Caco-2 (cell line): ENCODE data around the gene TEDC2. TPM values are rescaled to one million over a fixed set of nuclear protein-coding genes. Genes with fewer than 3 reads are reported as not detected.

Experiments used
- BruUV-seq: library from RNA; stranded (reverse); fragments of 400-500 nt; replicated peaks from 2 replicates; lab custom pipeline; 2021; lab: Mats Ljungman, UMichigan
- CTCF ChIA-PET: fragments of 300-600 bp; sonication (Branson Sonifier 250); formaldehyde crosslinking; loops from one replicate; lab custom pipeline; 2022; ENCODE audit warnings: antibody characterized with exemption; lab: Charles Lee
- POLR2A ChIA-PET: fragments of 300-600 bp; sonication (Branson Sonifier 250); formaldehyde crosslinking; loops from one replicate; lab custom pipeline; 2022; ENCODE audit warnings: antibody characterized with exemption; lab: Charles Lee
- DNase-seq, 2 experiments: peaks; one replicate each; pipeline versions ENCODE4 v3.0.0 to v3.0.0-alpha.2; 2020 to 2022
- H3K27me3 ChIP-seq: replicated peaks from 2 replicates; pipeline ENCODE4 v1.6.0; 2011; ENCODE audit warnings: low read length; ENCODE audit not compliant: control insufficient read depth, insufficient read depth
- H3K36me3 ChIP-seq: 2 replicates; pipeline ENCODE4 v1.5.1; 2011; ENCODE audit warnings: low read length; ENCODE audit not compliant: control insufficient read depth, insufficient read depth
- H3K4me1 ChIP-seq: fragments of 250-450 bp; sonication (Bioruptor Pico); 2 replicates; pipeline ENCODE4 v1.5.1; 2020; ENCODE audit warnings: mild to moderate bottlenecking
- H3K4me3 ChIP-seq: 2 replicates; pipeline ENCODE4 v1.5.1; 2011; ENCODE audit warnings: low read depth, mild to moderate bottlenecking, control low read depth, low read length
- H3K9me3 ChIP-seq: fragments of 250-450 bp; sonication (Bioruptor Pico); 2 replicates; pipeline ENCODE4 v1.5.1; 2020; ENCODE audit warnings: mild to moderate bottlenecking, moderate library complexity
- H3K27ac Mint-ChIP-seq: one replicate; pipeline ENCODE4 v1.8.0; 2022; ENCODE audit warnings: mixed read lengths; ENCODE audit not compliant: unreplicated experiment
- H3K27me3 Mint-ChIP-seq: one replicate; pipeline ENCODE4 v1.8.0; 2022; ENCODE audit warnings: mixed read lengths; ENCODE audit not compliant: insufficient read depth, unreplicated experiment
- H3K36me3 Mint-ChIP-seq: one replicate; pipeline ENCODE4 v1.8.0; 2022; ENCODE audit warnings: mild to moderate bottlenecking, mixed read lengths; ENCODE audit not compliant: insufficient read depth, unreplicated experiment
- H3K4me1 Mint-ChIP-seq: one replicate; pipeline ENCODE4 v1.8.0; 2022; ENCODE audit warnings: low read depth, mixed read lengths; ENCODE audit not compliant: unreplicated experiment
- H3K4me3 Mint-ChIP-seq: one replicate; pipeline ENCODE4 v1.8.0; 2022; ENCODE audit warnings: mild to moderate bottlenecking, moderate library complexity, mixed read lengths; ENCODE audit not compliant: unreplicated experiment
- H3K9me3 Mint-ChIP-seq: one replicate; pipeline ENCODE4 v1.8.0; 2022; ENCODE audit warnings: mixed read lengths; ENCODE audit not compliant: unreplicated experiment
- CTCF ChIP-seq, 2 experiments: fragments of 200-600 bp in 1 of 2; IDR thresholded peaks; 1 replicate in 1 of 2; 2 replicates in 1 of 2; pipeline versions ENCODE4 v1.5.1 to v1.8.0; 2011 to 2022; ENCODE audit warnings: antibody characterized with exemption in 1 of 2, control low read depth in 1 of 2, inconsistent platforms in 1 of 2, low read depth in 1 of 2, low read length in 1 of 2, mild to moderate bottlenecking in 1 of 2, moderate library complexity in 1 of 2; ENCODE audit not compliant: insufficient read depth in 1 of 2, severe bottlenecking in 1 of 2, unreplicated experiment in 1 of 2
- intact Hi-C: fragments of 100-400 bp; cut with micrococcal nuclease; formaldehyde crosslinking; loops from one replicate; pipeline ENCODE4 v1.10.0; 2022; ENCODE audit not compliant: unreplicated experiment
- total RNA-seq: library from RNA; stranded (reverse); gene quantifications from 2 replicates; pipeline ENCODE4 v1.2.3, GENCODE V29; 2022

Gene TEDC2
- total RNA-seq, 1 experiment from 2014 or later: 29.0 TPM

- CTCF ChIA-PET: no interaction called here
- no peaks in the 10 kb centered on the region; the same call in 1 of the 2 replicates for H3K4me1 ChIP-seq
- H3K4me3 ChIP-seq: no peak overlapping the region
- peaks cover 2% of the 10 kb centered on the region for H3K36me3 ChIP-seq
- POLR2A ChIA-PET: no interaction called here
- no peak overlapping the region for H3K4me3 Mint-ChIP-seq
- H3K9me3 Mint-ChIP-seq: no peaks in the 10 kb centered on the region
- H3K27me3 Mint-ChIP-seq: no peaks in the 10 kb centered on the region
- DNase-seq: no peak
- H3K4me1 Mint-ChIP-seq: no peaks in the 10 kb centered on the region
- H3K9me3 ChIP-seq: no peaks in the 10 kb centered on the region
- BruUV-seq: no TSS peak
- no peak for TF ChIP-seq CTCF (IDR thresholded peaks at IDR 0.05; ENCODE audit: insufficient read depth in 1 of 2, low read depth in 1 of 2, low read length in 1 of 2, severe bottlenecking in 1 of 2, unreplicated experiment in 1 of 2)
- peaks cover 92% of the 10 kb centered on the region for H3K36me3 Mint-ChIP-seq
- H3K27me3 ChIP-seq: no peaks in the 10 kb centered on the region
- no peak overlapping the region for H3K27ac Mint-ChIP-seq
- intact Hi-C loops: loop anchor here (10.0 kb wide), 1 partner anchor 69 kb away; no protein-coding TSS in a partner anchor
Observed at GRCh38 chr16:2436110-2436509, 23.8 kb upstream of the TEDC2 start.

- TF ChIP-seq CTCF (IDR thresholded peaks at IDR 0.05; ENCODE audit: insufficient read depth in 1 of 2, low read depth in 1 of 2, low read length in 1 of 2, severe bottlenecking in 1 of 2, unreplicated experiment in 1 of 2): no peak
- Histone ChIP-seq H3K4me3 (no peak overlapping the region), H3K36me3 (peaks cover 2% of the 10 kb centered on the region), H3K27me3 (no peaks in the 10 kb centered on the region), H3K4me1 (no peaks in the 10 kb centered on the region), H3K9me3 (no peaks in the 10 kb centered on the region)
- ChIA-PET POLR2A (no interaction called here), CTCF (no interaction called here)
- Mint-ChIP-seq H3K27ac (no peak overlapping the region), H3K36me3 (peaks cover 89% of the 10 kb centered on the region), H3K9me3 (no peaks in the 10 kb centered on the region), H3K4me3 (no peak overlapping the region), H3K27me3 (no peaks in the 10 kb centered on the region), H3K4me1 (no peaks in the 10 kb centered on the region)
- no TSS peak for BruUV-seq
- no peak for DNase-seq
- intact Hi-C loops: loop anchor here (10.0 kb wide), 1 partner anchor 68 kb away; no protein-coding TSS in a partner anchor
Observed at GRCh38 chr16:2437032-2437790, 22.7 kb upstream of the TEDC2 start.

DNA sequence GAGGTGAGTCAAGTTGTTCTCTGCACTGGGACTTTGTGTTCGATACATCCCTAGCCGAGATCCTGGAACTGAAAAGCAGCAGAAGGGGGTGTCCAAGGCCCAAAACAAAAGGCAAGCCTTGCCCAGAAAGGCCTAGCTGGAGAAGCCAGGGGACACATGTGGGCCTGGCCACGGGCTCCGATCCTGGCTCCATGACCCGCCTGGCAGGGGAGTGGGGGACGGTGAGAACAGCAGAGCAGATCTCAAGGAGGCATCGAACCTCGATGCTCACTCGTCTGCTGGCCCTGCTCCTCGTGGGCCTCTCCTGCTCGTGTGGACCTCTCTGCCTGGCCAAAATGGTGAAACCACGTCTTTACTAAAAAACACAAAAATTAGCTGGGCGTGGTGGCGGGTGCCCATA is 21.8 kb upstream of the TEDC2 start:
- Mint-ChIP-seq H3K36me3 (peaks cover 82% of the 10 kb centered on the region), H3K4me1 (no peaks in the 10 kb centered on the region)
- POLR2A ChIA-PET: no interaction called here

More for the DNA sequence above, 21.8 kb upstream of the TEDC2 start:
- Histone ChIP-seq H3K4me1 (no peaks in the 10 kb centered on the region), H3K4me3 (no peak overlapping the region), H3K36me3 (peaks cover 2% of the 10 kb centered on the region), H3K9me3 (no peaks in the 10 kb centered on the region), H3K27me3 (no peaks in the 10 kb centered on the region)
- CTCF ChIA-PET: no interaction called here
- Mint-ChIP-seq H3K27me3 (no peaks in the 10 kb centered on the region), H3K4me3 (no peak overlapping the region), H3K27ac (no peak overlapping the region), H3K9me3 (no peaks in the 10 kb centered on the region)
- DNase-seq: no peak
- no peak for TF ChIP-seq CTCF (IDR thresholded peaks at IDR 0.05; ENCODE audit: insufficient read depth in 1 of 2, low read depth in 1 of 2, low read length in 1 of 2, severe bottlenecking in 1 of 2, unreplicated experiment in 1 of 2)
- intact Hi-C loops: loop anchor here (10.0 kb wide), 1 partner anchor 67 kb away; no protein-coding TSS in a partner anchor
- no TSS peak for BruUV-seq
